Measurements from ENCODE around the gene KRT72.

DNA sequence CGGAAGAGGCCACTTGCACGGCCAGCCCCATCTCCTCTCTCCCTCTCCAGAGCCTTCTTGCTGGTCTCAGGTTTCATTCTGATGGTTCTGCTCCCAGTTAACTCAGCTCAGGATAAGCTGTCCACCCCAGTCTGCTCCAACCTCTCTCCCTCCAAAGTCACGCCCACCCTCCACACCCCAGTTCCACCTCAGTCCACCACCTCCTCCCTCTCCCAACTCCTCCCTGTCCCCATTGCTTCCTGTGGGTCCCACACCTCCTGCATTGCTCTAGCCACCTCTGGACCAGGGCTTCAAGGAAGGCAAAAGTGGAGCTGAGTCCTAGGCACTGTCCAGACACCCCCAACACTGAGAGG lies 61.5 kb downstream of the KRT72 start:
- TF ChIP-seq, protein P1, sequence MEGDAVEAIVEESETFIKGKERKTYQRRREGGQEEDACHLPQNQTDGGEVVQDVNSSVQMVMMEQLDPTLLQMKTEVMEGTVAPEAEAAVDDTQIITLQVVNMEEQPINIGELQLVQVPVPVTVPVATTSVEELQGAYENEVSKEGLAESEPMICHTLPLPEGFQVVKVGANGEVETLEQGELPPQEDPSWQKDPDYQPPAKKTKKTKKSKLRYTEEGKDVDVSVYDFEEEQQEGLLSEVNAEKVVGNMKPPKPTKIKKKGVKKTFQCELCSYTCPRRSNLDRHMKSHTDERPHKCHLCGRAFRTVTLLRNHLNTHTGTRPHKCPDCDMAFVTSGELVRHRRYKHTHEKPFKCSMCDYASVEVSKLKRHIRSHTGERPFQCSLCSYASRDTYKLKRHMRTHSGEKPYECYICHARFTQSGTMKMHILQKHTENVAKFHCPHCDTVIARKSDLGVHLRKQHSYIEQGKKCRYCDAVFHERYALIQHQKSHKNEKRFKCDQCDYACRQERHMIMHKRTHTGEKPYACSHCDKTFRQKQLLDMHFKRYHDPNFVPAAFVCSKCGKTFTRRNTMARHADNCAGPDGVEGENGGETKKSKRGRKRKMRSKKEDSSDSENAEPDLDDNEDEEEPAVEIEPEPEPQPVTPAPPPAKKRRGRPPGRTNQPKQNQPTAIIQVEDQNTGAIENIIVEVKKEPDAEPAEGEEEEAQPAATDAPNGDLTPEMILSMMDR (conservative IDR thresholded peaks at IDR 0.05; ENCODE audit: low read length), result no peak
- TF ChIP-seq EZH2phosphoT487 (IDR thresholded peaks at IDR 0.05; ENCODE audit: borderline replicate concordance), result no peak

All from Loucy (cell line).